Measurements from ENCODE around the gene OBSCN.
A peak's percentile ranks its signal among the peaks of the same experiment; 100 is the strongest.

Gene OBSCN

GRCh38 chr1:228259951-228260350 is 52.1 kb downstream of the OBSCN start:
- no peak for TF ChIP-seq CTCF (IDR thresholded peaks at IDR 0.05; ENCODE audit: low read depth, low read length)

GRCh38 chr1:228261706-228262105 is 53.9 kb downstream of the OBSCN start:
- TF ChIP-seq CTCF (IDR thresholded peaks at IDR 0.05; ENCODE audit: low read depth, low read length), result no peak
- DNase-seq (ENCODE audit: extremely low read depth, low read depth), result no peak

More at GRCh38 chr1:228259951-228260350, 52.1 kb downstream of the OBSCN start:
- no peak for DNase-seq (ENCODE audit: extremely low read depth, low read depth)

- TF ChIP-seq CTCF (IDR thresholded peaks at IDR 0.05; ENCODE audit: low read depth, low read length), result no peak
- DNase-seq (ENCODE audit: extremely low read depth, low read depth), result no peak
Observed at GRCh38 chr1:228262475-228262874, 54.6 kb downstream of the OBSCN start.

GRCh38 chr1:228263636-228264035 is 55.8 kb downstream of the OBSCN start:
- TF ChIP-seq CTCF (IDR thresholded peaks at IDR 0.05; ENCODE audit: low read depth, low read length), result no peak
- no peak for DNase-seq (ENCODE audit: extremely low read depth, low read depth)

- no peak for TF ChIP-seq CTCF (IDR thresholded peaks at IDR 0.05; ENCODE audit: low read depth, low read length)
- DNase-seq (ENCODE audit: extremely low read depth, low read depth), result no peak
Observed at GRCh38 chr1:228264090-228264829, 56.4 kb downstream of the OBSCN start.

- DNase-seq (ENCODE audit: extremely low read depth, low read depth), result no peak
- TF ChIP-seq CTCF (IDR thresholded peaks at IDR 0.05; ENCODE audit: low read depth, low read length), result peak; percentile 39
Observed at GRCh38 chr1:228265167-228265566, 57.3 kb downstream of the OBSCN start.

GRCh38 chr1:228267962-228268880 is 60.4 kb downstream of the OBSCN start:
- no peak for TF ChIP-seq CTCF (IDR thresholded peaks at IDR 0.05; ENCODE audit: low read depth, low read length)
- no peak for DNase-seq (ENCODE audit: extremely low read depth, low read depth)
